ENCODE data around the gene LRRC31. TPM values are rescaled to one million over a fixed set of nuclear protein-coding genes. Genes with fewer than 3 reads are reported as not detected.

The LRRC31 gene
- polyA plus RNA-seq, 1 experiment: not detected

DNA sequence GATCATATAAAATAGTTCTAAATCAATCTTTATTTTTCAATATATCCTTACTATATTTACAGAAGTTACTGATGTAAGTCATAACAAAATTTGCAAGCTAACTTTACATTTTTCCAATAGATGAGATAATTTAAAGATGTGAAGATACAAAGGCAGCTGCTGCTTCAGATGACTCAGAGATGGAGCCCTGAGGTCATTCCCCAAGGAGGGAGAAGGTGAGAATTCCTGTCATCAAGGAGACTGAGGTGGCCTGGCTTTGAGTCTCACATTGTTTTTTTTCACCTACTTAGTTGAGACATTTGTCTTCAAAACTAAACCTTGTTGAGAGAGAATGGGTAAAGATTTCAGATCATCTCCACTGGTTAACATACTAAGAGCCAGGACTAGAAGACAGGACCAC lies 37.7 kb upstream of the LRRC31 start:
- TF ChIP-seq, protein P1, sequence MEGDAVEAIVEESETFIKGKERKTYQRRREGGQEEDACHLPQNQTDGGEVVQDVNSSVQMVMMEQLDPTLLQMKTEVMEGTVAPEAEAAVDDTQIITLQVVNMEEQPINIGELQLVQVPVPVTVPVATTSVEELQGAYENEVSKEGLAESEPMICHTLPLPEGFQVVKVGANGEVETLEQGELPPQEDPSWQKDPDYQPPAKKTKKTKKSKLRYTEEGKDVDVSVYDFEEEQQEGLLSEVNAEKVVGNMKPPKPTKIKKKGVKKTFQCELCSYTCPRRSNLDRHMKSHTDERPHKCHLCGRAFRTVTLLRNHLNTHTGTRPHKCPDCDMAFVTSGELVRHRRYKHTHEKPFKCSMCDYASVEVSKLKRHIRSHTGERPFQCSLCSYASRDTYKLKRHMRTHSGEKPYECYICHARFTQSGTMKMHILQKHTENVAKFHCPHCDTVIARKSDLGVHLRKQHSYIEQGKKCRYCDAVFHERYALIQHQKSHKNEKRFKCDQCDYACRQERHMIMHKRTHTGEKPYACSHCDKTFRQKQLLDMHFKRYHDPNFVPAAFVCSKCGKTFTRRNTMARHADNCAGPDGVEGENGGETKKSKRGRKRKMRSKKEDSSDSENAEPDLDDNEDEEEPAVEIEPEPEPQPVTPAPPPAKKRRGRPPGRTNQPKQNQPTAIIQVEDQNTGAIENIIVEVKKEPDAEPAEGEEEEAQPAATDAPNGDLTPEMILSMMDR (IDR thresholded peaks at IDR 0.05; ENCODE audit: low read depth, low read length): no peak
- no peak for DNase-seq (ENCODE audit: low read depth, low spot score)
- ChIA-PET POLR2A (no interaction called here), CTCF (interaction anchor here (1.4 kb wide), 1 partner anchor 15 kb away, joined by 3 read pairs; no protein-coding TSS in a partner anchor)
- Histone ChIP-seq H3K27me3 (ENCODE audit: control insufficient read depth, insufficient read depth, low read length) (peaks cover 2% of the 10 kb centered on the region), H3K4me3 (ENCODE audit: low read depth, low read length) (no peak overlapping the region), H3K27ac (ENCODE audit: low read depth, low read length) (no peak overlapping the region), H3K9me3 (ENCODE audit: control insufficient read depth, insufficient read depth, low read length) (no peaks in the 10 kb centered on the region)

DNA sequence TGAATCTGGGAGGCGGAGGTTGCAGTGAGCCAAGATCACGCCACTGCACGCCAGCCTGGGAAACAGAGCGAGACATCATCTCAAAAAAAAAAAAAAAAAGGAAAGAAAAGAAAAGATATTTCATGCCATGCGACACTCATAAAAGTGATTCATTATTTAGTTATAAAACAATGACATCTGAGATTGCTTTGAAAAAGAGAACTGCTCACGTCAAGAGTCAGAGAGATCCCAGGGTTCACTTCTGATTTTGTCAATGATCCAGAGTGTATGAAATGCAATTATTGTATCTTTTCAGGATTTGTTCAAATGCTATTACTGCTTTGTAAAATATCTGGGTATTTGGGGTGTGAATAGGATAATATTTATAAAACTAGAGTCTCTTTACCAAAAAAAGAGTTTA lies 35.7 kb upstream of the LRRC31 start:
- no peak for DNase-seq (ENCODE audit: low read depth, low spot score)
- H3K27me3 ChIP-seq (ENCODE audit: control insufficient read depth, insufficient read depth, low read length): peaks cover 2% of the 10 kb centered on the region
- TF ChIP-seq, protein P1 (IDR thresholded peaks at IDR 0.05; ENCODE audit: low read depth, low read length): no peak
- H3K4me3 ChIP-seq (ENCODE audit: low read depth, low read length): no peak overlapping the region
- POLR2A ChIA-PET: no interaction called here
- CTCF ChIA-PET: no interaction called here
- H3K27ac ChIP-seq (ENCODE audit: low read depth, low read length): no peak overlapping the region
- H3K9me3 ChIP-seq (ENCODE audit: control insufficient read depth, insufficient read depth, low read length): peaks cover 7% of the 10 kb centered on the region; the same call in 1 of the 2 replicates

DNA sequence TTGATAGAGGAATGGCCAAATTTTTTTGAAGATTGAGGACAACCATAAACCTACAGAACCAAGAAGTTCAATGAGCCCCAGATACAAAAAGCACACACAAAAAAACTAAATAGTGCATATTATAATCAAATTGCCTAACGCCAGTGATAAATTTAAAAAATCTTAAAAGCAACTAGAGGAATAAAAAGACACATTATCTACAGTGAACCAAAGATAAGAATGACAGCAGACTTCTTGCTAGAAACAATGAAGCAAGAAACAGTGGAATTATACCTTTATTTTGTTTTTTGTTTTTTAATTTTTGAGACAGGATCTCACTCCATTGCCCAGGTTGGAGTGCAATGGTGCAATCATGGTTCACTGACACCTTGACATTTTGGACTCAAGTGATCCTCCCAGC lies 31.7 kb upstream of the LRRC31 start:
- DNase-seq (ENCODE audit: low read depth, low spot score): no peak
- H3K9me3 ChIP-seq (ENCODE audit: control insufficient read depth, insufficient read depth, low read length): peaks cover 7% of the 10 kb centered on the region; the same call in 1 of the 2 replicates
- no peak overlapping the region for H3K27ac ChIP-seq (ENCODE audit: low read depth, low read length)
- CTCF ChIA-PET: no interaction called here
- TF ChIP-seq, protein P1 (IDR thresholded peaks at IDR 0.05; ENCODE audit: low read depth, low read length): no peak
- H3K27me3 ChIP-seq (ENCODE audit: control insufficient read depth, insufficient read depth, low read length): no peaks in the 10 kb centered on the region
- no peak overlapping the region for H3K4me3 ChIP-seq (ENCODE audit: low read depth, low read length)
- POLR2A ChIA-PET: no interaction called here

DNA sequence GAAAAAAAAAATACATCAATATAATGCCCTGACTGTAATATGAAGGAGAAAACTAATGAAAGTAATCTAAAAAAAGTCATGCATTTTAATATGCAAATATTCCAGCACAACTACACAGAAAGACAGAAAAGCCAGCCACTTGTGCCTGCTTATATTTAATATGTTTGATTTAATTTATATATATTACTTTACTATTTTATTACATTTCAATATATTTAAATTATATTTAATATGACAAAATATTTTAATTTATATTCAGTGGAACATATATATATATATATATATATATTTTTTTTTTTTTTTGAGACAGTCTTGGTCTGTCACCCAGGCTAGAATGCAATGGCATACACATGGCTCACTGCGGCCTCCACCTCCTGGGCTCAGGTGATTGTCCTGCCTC lies 27.5 kb upstream of the LRRC31 start:
- DNase-seq (ENCODE audit: low read depth, low spot score): no peak
- POLR2A ChIA-PET: no interaction called here
- Histone ChIP-seq H3K4me3 (ENCODE audit: low read depth, low read length) (no peak overlapping the region), H3K27ac (ENCODE audit: low read depth, low read length) (no peak overlapping the region), H3K27me3 (ENCODE audit: control insufficient read depth, insufficient read depth, low read length) (no peaks in the 10 kb centered on the region), H3K9me3 (ENCODE audit: control insufficient read depth, insufficient read depth, low read length) (peaks cover 7% of the 10 kb centered on the region; the same call in 1 of the 2 replicates)
- CTCF ChIA-PET: no interaction called here
- TF ChIP-seq, protein P1 (IDR thresholded peaks at IDR 0.05; ENCODE audit: low read depth, low read length): no peak

DNA sequence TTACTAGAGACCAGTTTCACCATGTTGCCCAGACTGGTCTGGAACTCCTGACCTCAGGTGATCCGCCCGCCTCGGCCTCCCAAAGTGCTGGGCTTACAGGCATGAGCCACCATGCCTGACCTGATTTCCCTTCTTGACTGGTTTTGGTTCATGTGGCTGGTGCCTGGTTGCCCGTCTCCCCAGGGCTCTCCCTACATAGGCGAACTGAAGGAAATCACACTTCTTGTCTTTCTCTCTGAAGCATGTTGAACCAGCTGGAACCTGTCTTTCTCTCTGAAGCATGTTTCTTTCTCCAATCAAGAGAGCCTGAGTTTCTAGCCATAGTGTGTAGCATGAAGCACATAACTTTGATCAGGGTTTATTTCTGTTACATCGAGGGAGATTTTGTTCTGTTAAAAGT lies 25.3 kb upstream of the LRRC31 start:
- no peak overlapping the region for H3K27ac ChIP-seq (ENCODE audit: low read depth, low read length)
- no peak for DNase-seq (ENCODE audit: low read depth, low spot score)
- no peaks in the 10 kb centered on the region for H3K9me3 ChIP-seq (ENCODE audit: control insufficient read depth, insufficient read depth, low read length)
- H3K27me3 ChIP-seq (ENCODE audit: control insufficient read depth, insufficient read depth, low read length): no peaks in the 10 kb centered on the region
- ChIA-PET CTCF (no interaction called here), POLR2A (no interaction called here)
- H3K4me3 ChIP-seq (ENCODE audit: low read depth, low read length): no peak overlapping the region
- TF ChIP-seq, protein P1 (IDR thresholded peaks at IDR 0.05; ENCODE audit: low read depth, low read length): no peak

All from AG04450 (cell line).